NCI-H2196 treated with DMSO at 0.1 percent for 48 hours (cell line): ENCODE data around the gene DEK.
"Not testable (repeated sequence)": the region's sequence is repeated elsewhere in the genome, so short reads cannot be mapped to it uniquely, and the experiment has no call there.

Experiments
- DNase-seq: peaks from one replicate; lab custom pipeline; 2025; ENCODE audit not compliant: unreplicated experiment; lab: John Stamatoyannopoulos, UW

The DEK gene, protein sequence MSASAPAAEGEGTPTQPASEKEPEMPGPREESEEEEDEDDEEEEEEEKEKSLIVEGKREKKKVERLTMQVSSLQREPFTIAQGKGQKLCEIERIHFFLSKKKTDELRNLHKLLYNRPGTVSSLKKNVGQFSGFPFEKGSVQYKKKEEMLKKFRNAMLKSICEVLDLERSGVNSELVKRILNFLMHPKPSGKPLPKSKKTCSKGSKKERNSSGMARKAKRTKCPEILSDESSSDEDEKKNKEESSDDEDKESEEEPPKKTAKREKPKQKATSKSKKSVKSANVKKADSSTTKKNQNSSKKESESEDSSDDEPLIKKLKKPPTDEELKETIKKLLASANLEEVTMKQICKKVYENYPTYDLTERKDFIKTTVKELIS

DNA sequence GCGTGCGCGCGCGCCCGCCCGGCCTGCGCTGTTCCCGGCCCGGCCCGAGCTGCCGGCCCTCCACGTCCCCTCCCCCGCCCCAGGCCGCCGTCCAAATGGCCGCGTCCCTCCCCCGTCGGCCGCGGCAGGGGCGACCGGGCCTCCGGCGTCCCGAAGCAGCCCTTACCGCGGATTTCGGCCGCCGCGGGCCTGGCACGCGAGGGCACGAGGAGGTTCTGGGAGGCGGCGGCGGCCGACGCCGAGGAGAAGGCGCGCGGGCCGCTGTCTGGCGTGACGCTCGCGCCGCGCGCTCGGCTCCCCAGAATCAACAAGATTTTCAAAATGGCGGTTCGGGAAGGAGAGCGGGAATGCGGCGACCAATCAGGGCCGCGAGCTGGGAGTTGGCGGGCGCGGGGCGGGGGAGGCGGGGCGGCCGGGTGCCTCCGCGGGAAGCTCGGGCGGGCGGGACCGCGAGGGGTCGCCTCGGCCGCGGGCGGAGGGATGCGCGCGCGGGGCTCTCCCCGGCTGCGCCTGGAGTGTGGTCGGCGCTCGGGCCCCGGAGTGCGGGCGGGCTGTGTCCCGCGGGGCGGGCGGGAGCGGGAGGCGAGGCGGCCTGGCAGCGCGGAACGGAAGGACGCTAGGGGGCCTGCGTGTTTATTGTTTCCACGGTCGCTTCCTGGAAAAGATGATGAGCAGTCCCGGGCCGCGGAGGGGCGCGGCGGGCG, at the start of gene DEK:
TSS of gene DEK (minus strand) at position 312 of the 704 bp plus-strand sequence. CDS start 543 bp downstream, outside the sequence.
- peak; percentile 77 for DNase-seq

DNA sequence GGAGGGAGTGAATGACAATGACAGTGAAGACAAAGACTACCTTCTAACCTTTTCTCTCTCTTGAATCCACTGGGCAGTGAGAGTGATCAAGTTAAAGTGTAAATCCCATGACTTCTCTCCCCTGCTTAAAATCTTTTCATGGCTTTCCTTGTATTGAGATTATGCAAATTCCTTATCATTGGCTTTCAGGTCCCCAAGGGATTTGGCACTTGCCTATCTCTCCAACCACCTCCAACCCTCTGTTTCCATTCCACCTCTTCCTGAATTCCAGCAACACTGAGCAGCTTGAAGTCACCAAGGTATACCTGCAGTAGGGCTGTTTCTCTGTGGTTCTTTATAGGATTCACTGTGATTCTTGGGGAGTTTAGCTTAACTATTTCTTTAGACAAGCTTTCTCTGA, 48.0 kb upstream of the DEK start:
- no peak for DNase-seq

DNA sequence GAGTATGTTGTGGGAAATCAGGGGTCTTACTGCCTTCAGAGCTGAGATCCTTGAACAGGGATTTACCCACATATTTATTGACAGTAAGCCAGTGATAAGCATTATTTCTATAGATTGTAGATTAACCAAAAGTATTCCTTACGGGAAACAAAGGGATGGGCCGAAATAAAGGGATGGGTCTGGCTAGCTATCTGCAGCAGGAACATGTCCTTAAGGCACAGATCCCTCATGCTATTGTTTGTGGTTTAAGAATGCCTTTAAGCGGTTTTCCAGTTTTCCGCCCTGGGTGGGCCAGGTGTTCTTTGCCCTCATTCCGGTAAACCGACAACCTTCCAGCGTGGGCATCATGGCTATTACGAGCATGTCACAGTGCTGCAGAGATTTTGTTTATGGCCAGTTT, 45.7 kb upstream of the DEK start:
- DNase-seq, result not testable (repeated sequence)

DNA sequence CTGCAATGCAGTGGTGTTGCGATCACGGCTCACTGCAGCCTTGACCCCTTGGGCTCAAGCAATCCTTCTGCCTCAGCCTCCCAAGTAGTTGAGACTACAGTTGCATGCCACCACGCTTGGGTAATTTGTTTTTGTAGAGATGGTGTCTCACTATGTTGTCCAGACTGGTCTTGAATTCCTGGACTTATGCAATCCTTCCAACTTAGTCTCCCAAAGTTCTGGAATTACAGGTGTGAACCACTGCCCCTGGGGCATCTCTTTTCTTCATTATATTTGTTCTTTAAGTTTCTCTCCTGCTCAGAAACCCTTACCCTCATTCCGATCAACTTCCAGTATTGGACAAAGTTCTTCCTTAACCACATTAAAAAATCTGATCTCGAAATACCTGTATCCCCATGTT, 44.7 kb upstream of the DEK start:
- DNase-seq, result no peak

DNA sequence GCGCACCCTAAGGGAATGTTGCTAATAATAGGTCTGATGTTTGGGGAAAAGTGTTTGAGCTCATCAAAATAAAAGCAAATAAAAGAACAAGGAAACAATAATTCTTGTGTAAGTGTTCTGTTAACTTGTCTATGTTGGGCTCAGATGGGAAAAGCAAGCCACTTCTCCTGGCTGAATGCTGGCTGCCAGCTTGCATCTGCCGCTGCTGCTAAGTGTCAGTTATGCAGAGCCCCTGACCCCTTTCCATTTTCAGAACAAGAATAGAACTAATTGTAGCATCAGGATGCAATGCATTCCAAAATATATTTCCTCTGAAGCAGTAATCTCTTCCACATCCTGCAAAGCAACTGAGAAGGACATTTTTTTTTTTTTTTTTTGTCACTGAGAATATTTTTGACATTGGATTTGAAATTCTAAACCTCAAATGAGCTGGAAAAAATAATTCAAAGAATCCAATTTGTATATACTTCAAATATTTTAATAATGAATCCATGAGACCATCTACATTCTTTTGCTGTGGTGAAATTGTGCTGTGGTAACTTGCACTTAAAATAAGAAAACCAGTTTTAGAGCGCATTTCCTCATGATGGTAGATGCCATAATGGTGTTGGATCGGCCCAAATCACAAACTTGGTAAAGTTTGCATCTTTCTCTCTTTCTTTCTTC, 43.9 kb upstream of the DEK start:
- no peak for DNase-seq

DNA sequence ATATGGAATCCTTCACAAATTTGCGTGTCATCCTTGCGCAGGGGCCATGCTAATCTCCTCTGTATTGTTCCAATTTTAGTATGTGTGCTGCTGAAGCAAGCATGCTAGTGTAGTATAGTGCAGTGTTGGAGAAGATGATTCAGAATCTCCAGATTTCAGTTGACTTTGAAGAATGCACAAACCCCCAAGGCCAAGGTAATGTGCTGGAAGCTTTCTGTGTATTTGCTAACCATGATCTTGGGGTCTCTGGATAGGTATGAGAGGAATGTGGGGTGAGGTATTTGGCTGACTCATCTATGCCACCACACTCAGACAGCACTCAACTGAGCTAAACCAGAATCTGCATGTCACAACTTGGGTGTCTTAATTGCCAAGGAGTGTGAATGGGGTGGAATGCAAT, 42.6 kb upstream of the DEK start:
- DNase-seq, result no peak

DNA sequence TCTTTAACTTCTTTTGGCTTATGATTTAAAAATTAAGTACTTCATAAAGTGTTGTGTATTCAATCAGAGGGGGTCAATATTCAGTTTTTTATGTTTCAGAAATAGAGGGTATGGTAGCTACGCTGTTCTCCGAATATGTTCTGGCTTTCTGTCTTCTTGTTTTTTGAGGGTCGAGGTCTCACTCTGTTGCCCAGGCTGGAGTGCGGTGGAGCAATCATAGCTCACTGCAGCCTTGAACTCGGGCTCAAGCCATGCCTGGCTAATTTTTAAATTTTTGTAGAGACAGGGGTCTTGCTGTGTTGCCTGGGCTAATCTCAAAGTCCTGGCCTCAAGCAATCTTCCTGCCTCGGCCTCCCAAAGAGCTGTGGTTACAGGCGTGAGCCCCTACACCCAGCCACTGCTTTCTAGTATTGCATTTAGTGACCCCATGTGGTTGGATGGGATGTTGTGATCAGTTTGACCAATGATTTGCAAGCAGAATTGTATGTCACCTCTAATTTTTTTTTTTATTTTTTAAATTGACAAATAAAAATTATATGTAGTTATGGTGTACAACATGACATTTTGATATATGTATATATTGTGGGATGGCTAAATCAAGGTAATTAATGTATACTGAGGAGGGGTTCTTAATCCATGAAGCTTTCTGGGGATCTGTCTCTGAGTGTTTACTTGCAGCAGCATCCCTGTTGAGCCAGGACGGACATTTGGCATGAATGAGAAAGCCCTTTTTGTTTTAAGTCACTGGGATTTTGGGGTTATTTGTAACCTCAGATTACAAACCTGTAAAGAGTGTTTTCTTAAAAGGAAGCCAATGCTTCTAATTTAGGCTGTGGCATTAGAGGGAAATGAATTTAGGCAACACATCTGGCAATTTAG, 38.5 kb upstream of the DEK start:
- no peak for DNase-seq

DNA sequence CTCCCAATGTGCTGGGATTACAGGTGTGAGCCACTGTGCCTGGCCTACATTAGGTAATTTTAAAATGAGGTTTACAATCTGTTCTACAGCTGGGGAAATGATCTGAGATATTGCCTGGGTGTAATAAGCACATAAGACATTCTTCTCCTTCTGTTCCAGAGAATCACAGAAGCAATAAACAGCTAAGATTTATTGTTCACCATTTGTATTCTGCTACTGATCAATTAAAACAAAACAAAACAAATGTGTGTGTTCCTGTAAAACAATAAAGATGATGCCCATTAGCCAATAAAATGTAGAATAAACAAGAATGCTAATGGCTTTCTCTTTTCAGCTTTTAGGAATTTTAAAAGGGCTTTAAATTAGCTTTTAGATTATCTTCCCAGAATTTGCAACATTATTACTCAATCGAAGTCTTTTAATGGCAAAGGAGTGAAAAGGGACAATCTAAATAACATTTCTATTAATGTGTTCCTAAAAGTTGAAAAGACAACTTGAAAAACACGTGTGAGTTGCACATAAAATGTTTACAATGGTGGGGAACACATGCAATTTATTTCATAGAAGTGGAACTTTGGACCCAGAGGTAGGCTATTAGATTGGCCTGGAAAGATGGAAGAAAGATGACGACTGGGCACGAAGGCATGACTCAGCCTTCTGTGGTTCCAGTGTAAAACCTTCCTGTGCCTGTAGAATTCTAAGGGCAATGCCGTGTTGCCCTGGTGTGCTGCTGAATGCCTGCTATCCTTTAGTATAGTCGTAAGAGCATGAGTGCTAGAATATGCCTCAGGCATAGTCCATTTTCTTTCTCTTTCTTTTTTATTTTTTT, 29.0 kb upstream of the DEK start:
- no peak for DNase-seq

DNA sequence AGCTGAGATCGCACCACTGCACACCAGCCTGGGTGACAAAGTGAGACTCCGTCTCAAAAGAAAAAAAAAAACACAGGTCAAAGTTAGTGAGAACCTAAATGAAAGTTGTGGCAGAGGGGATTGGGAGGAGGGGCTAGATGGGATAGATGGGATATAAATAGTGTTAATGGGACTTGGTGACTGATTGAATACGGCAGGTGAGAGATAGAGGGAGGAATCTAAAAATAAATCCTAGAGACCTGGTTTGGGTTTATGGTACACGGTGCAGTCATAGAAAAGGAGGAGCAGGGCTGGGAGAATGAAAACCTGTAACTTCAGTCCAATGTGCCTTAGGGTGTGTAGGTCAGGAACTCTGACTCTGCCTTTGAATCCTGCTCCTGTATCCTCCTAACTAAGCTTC, 25.0 kb upstream of the DEK start:
- no peak for DNase-seq

DNA sequence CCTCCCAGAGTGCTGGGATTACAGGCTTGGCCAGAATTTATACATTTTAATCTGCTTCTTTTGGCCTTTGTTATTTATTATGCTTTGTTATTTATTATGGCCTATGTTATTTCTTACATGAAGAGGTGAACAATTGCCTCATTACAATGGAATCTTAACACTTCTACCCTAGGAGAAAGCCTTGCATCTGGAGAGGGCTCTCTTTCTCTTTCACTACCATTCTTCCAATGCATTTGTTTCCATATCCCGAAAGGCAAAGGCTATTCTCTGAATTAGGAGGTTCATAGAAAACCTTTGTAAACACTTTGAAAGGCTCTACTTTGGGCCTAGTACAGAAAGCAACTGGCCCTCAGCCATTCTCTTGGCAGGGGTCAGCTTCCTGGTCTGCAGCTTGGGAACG, 19.9 kb upstream of the DEK start:
- DNase-seq, result no peak

DNA sequence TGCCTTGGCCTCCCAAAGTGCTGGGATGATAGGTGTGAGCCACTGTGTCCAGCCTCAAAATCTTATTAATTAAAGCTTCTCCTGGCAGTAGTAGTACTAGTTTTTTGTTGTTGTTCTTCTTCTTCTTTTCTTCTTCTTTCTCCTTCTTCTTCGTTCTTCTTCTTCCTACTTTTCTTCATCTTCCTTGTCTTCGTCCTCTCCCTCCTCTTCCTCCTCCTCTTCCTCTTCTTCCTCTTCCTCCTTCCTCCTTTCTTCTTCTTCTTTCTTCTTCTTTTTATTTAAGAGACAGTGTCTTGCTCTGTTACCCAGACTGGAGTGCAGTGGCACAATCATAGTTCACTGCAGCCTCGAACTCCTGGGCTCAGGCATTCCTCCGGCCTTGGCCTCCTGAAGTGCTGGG, 17.2 kb upstream of the DEK start:
- DNase-seq, result no peak

DNA sequence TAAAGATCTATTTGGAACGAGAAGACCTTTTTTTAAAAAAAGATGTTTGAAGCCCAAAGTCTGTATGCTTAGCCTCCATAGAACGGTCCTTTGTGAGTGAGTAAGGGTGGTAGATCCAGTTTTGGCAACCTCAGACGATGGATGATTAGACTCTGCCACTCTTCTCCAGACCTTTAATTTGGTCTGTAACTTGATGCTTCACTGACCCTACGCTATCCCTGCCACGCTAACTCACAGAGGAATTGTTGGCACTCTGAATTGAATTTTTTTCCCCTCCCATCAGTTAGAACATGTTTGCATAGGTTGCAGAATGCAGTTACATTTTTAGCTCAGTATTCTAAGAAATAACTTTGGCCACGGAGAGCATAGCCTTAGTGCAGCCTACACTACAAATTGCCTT, 15.8 kb upstream of the DEK start:
- DNase-seq, result peak; percentile 32

DNA sequence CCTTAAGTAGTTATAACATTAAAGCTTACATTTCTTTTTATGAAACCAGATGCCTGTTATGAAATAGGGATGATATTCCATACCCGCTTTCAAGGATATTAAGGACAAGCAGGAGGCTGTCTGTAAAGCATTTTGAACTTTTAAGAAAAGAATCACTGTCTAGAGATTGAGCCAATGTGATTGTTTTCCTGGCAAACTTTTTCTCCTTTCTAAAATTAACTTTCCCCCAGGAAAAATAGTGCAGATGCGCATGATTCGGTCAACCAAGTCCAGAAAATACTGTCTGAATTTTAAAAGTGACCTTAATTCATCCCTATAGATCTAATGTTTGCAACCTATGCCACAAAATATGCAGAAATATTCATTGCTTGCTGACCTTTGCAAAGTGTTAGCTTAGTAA, 15.1 kb upstream of the DEK start:
- DNase-seq, result no peak

DNA sequence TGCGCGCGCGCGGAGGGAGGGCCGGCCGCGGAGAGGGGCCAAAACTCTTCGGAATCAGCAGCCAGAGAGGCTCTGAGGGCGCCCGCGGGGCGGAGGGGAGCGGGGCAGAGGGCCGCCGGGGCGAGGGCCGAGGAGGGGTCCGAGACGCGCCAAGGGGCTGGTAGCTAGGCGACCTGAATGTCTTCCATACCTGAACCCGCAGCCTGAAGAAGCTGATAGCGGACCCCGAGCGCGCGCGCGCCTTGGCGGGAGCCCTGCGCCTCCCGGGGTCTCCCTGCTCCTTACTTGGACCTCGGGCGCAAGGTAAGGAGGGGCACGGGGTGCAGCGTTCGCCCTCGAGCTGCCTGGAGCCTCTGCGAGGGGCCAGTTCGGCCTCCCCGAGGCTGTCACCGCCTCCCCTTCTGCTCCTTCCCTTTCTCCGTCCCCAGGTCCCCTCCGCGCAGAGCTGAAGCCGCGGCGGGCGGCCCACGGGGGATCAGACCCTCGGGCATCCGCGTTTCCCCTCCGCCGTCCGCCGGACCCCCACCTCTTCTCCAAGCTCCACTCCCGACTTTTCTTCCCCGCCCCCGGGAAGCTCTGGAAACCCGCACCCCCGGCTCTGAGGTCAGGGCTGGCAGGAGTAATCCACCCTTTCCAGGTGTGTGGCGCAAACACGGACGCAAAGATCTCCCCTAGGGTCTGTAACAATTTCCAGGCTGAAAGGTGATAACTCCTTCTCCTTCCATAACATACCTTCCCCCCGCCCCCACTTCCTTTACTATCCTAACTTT, 13.1 kb upstream of the DEK start:
- no peak for DNase-seq

DNA sequence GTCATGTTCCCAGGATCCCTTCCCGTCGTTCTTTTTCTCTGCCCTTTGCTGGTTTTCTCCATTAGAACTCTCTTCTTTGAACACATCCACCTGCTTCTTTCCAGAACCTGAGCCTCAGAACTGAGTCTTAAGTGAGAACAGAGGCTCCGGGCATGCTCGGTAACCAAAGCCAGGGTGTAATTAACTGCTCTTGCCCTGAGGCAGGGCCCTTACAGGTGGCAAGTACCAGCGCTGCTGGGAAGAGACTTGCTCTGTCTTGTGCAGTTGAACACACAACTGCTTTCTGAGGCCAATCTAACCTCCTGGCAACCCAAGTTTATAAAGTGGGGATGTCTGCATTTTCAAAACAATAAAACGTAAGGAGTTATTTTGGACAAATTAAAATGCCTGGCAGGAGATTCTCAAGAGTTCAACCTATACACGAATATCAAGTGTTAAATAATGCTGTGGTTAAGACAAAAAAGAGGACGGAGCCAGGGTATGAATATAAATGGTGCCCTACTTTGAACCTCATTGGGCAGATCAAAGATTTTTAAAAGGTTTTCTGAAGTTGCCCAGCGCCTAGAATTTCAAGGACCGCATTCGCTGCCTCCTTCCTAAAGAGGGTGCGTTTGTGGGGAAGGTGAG, 12.4 kb upstream of the DEK start:
- no peak for DNase-seq

DNA sequence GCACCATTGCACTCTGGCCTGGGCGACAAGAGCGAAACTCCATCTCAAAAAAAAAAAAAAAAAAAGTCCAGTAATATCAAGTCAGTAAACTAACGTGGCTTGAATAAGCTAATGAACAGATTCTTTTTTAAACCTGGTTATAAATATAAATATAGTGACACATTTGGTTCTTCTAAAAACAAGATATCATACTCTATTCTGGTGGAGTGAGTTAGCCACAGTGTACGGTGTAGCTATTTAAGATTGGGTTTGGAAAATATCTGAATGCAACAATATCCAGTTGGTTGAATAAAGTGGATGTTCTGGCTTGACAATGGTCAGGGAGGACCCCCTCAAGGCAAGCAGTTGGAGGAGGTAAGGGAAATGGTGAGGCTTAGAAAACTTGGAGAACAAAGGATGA, 5.9 kb upstream of the DEK start:
- no peak for DNase-seq

DNA sequence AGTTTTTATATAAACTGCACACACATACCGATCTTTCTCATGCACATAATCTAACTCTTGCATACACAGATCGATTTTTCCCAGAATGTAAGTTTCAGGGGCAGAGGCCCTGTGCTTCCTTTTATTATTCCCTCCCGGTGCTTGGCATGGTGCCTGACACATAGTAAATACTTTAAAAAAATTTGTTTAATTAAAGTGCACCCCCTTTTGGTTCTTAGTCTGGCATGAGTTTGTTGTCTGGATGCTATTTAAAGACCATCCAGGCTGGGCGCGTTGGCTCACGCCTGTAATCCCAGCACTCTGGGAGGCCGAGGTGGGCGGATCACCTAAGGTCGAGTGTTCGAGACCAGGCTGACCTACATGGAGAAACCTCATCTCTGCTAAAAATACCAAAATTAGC, 5.4 kb upstream of the DEK start:
- DNase-seq, result no peak

DNA sequence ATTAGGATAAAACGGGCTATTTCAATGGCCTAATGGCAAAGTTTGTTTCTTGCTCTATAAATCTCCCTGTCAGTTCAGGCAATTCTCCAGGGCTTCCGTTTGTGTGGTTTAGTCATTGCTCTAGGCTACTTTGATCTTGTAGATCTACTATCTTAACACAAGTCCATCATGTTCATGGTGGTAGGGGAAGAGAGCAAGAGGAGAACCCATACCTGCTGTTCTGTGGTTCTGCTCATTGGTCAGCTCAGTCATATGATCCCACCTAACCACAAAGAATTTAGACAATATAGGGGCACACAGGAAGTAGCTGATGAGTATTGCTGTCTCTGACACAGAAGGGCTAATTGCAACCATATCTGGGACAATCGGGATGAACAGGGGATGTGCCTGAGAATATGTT, 4.9 kb upstream of the DEK start:
- no peak for DNase-seq

DNA sequence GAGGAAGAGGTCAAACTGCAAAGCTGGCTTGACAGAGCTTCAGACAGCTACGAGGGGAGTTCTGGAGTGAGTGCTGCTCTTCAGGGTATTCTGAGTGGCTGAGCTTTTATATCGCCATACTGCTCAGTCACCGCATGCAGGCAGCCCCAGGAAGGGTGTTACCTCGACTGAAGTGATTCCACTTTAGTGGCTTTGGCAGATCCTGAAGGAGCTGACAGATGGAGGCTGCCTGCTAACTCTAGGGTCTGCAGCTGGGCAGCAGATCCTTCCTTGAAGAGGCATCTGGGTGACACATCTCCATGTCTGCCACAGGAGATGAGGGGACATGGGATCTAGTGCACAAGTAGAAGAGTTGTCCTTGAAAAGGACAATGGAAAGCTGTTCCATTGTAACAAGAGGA, 3.7 kb upstream of the DEK start:
- no peak for DNase-seq
